DMS 273 (cell line): Measurements from ENCODE around the gene TGIF1.

Source experiments
- DNase-seq: peaks from one replicate; lab custom pipeline; 2025; ENCODE audit not compliant: unreplicated experiment; lab: John Stamatoyannopoulos, UW

Gene TGIF1

GRCh38 chr18:3480827-3481573 is 31.0 kb downstream of the TGIF1 start:
- no peak for DNase-seq

- DNase-seq, result peak; percentile 84
Observed at GRCh38 chr18:3481696-3482210, 31.8 kb downstream of the TGIF1 start.

GRCh38 chr18:3482258-3482657 is 32.3 kb downstream of the TGIF1 start:
- DNase-seq, result no peak

- DNase-seq, result no peak
Observed at GRCh38 chr18:3485153-3486149, 35.5 kb downstream of the TGIF1 start.

- DNase-seq, result no peak
Observed at GRCh38 chr18:3486512-3486911, 36.5 kb downstream of the TGIF1 start.

- no peak for DNase-seq
Observed at GRCh38 chr18:3489462-3489861, 39.5 kb downstream of the TGIF1 start.

- DNase-seq, result no peak
Observed at GRCh38 chr18:3491981-3492555, 42.1 kb downstream of the TGIF1 start.

GRCh38 chr18:3492721-3493120 is 42.7 kb downstream of the TGIF1 start:
- no peak for DNase-seq

- DNase-seq, result no peak
Observed at GRCh38 chr18:3493501-3494244, 43.7 kb downstream of the TGIF1 start.

- no peak for DNase-seq
Observed at GRCh38 chr18:3494245-3494526, 44.2 kb downstream of the TGIF1 start.

- DNase-seq, result no peak
Observed at GRCh38 chr18:3494569-3494968, 44.6 kb downstream of the TGIF1 start.

- no peak for DNase-seq
Observed at GRCh38 chr18:3495691-3496430, 45.9 kb downstream of the TGIF1 start.

GRCh38 chr18:3498698-3499471 is 48.9 kb downstream of the TGIF1 start:
- peak; percentile 47 for DNase-seq

GRCh38 chr18:3499501-3499900 is 49.5 kb downstream of the TGIF1 start:
- DNase-seq, result no peak

GRCh38 chr18:3500016-3500415 is 50.0 kb downstream of the TGIF1 start:
- no peak for DNase-seq

- no peak for DNase-seq
Observed at GRCh38 chr18:3502650-3503049, 52.7 kb downstream of the TGIF1 start.

- DNase-seq, result no peak
Observed at GRCh38 chr18:3504637-3505036, 54.7 kb downstream of the TGIF1 start.

- no peak for DNase-seq
Observed at GRCh38 chr18:3508576-3509549, 58.9 kb downstream of the TGIF1 start.
